ENCODE measurements around the gene AMBRA1.

AMBRA1 gene

DNA sequence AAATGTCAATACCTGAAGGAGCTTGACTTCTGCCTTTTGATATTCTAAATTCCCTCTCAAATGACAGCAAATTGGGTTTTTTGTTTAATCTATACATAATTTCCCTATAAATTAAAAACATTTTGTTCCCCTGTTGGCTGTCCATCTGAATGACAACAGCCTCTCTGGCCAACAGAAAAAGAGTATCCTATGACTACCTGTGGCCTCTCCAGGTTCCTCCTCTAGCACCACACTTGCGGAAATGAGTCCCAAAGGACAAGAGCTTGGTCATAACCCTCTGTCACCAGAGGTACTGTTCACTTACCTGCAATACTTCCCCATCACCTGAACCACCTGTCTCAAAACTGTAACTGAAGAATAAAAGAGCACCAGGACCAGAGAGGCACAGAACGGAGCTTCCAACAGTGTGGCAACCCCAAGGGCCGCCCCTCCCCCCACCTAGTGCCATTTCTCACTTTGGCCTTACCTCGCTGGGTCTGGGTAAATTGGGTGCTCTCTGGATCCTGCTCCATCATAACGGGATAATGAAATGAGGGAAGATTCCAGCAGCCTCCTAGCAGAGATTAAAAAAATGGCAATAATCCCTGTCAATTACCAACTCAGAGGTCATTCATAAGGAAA is 81.5 kb downstream of the AMBRA1 start:
- DNase-seq (ENCODE audit: low read depth in 2 of 2, low spot score in 1 of 2): no peak

DNA sequence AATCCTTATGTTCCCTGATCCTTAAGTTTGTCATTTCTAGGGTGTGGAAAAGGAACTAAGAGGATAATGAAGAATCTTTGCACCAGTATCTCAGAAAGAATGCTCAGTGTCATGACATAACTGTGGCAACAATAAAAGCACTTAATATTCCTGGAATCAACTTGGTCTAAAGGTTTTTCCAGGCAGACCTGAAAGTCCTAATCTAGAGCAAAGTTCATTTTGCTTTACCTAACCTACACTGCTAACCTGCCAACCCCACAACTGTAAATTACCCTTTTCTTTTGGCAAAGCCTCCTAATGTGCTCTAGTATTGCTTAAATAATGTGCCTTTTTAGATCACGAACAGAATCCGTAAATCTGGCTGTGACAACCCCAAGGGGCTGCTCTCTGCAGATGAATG is 82.5 kb downstream of the AMBRA1 start:
- no peak for DNase-seq (ENCODE audit: low read depth in 2 of 2, low spot score in 1 of 2)

DNA sequence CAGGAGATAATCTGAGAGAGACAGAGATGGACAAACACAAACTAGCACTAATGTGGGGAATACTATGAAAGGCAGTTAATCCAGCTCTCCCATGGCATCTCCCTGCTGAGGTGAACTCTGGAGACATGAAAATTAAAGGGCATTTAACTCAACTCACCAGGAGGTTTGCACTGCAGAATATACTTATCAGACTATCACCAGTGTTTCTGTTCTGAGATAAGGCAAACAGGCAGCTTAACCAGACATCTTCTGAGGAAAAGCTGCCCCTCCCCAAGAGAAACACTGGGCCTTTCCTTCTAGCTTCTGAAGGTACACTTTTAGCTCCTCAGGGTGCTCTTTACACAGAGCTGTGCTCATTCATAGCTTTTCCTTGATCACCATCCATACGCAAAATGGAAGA is 85.5 kb downstream of the AMBRA1 start:
- DNase-seq (ENCODE audit: low read depth in 2 of 2, low spot score in 1 of 2): no peak

DNA sequence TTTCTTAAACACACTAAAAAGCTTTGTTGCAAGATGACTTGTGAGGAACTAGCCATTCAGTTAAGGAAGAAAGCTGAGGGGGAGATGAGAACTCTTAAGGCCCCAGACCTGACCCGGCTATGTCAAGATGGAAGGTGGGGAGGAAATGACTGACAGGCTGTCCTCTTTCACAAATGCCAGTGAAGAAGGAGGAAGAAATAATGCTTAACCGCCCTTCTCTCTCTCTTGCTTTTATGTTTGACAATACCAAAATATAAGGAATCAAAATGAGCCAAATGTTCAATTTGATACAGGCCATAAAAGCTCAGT is 87.4 kb downstream of the AMBRA1 start:
- no peak for DNase-seq (ENCODE audit: low read depth in 2 of 2, low spot score in 1 of 2)

DNA sequence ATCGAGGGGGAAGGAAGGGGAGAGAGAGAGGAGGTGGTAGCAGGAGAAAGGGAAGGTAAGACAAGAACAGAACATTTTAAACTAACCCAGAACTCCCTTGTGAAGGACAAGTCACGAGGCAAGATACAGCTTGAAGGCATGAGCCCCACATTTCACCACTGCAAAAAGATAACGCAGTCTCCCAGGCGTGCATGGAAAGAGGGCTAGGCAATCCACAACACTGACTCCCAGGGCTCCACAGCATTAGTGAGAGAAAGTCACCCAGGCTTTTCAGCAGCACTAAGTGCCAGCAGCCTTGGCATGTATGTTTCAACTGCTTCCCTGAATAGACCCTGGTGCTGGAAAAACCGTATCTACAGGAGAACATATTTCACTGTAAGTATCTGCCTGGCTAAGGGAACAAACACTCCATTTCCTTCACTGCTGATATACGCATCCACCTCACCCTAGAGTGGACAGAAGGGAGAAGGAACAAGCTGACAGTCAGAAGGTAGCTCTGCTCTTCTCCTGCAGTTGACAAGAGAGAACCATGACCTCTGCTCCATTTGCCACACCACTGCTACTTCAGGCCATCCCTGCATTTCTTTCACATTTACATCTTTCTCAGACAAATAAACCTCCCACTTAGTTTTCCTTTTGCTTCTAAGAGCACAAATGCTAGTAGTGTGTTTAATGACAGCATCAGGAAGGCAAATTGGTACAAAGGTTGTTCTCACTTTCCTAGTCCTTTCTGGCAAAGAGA is 87.9 kb downstream of the AMBRA1 start:
- DNase-seq (ENCODE audit: low read depth in 2 of 2, low spot score in 1 of 2): no peak

DNA sequence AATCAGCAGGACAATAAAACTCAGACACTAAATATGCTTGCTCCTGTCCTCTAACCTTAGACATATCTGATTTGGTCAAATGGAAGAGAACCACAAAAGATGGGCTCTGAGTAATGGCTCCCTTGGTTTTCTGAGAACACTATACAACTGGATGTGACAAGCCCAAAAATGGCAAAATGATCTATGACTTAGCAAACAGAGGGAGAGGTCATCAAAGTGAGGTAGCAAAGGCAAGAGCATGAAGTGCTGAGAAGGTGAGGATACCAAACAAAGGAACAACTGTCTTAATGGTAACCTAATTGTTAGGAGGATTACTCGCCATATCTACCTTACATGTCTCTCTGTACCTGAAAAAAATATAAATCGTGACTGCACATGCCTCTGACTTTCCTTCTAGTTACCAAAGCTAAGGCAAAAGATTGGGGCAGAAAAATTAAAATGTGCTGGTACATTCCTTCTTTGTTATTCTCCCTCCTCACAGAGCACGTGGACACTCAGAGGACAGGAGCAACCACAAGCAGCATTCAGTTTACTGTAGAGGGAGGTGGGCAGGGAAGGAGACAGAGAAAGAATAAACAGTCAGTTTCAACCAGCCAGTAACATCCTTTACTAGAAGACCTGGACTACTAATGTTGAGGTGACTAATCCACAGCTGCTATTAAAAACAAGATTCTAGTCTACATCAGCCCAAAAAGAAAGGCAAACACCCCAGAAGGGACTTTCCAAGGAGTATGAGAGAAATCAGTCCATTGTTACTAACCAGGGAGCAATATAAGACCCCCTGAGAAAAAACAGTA is 88.8 kb downstream of the AMBRA1 start:
- no peak for DNase-seq (ENCODE audit: low read depth in 2 of 2, low spot score in 1 of 2)

DNA sequence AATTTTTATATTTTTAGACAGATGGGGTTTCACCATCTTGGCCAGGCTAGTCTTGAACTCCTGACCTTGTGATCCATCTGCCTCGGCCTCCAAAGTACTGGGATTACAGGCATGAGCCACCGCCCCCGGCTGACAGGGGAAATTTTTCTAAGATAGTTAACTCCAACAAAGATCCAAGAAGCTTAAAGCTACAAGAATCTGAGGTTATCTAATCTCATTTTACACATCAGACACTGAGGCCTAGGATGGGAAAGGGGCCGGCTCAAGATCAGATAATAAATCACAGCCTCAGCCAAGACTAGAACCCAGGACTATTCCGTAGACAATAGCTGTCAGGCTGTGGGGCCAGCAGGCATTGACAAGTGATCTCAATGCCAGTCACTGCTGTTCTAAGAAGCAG is 94.0 kb downstream of the AMBRA1 start:
- no peak for DNase-seq (ENCODE audit: low read depth in 2 of 2, low spot score in 1 of 2)

DNA sequence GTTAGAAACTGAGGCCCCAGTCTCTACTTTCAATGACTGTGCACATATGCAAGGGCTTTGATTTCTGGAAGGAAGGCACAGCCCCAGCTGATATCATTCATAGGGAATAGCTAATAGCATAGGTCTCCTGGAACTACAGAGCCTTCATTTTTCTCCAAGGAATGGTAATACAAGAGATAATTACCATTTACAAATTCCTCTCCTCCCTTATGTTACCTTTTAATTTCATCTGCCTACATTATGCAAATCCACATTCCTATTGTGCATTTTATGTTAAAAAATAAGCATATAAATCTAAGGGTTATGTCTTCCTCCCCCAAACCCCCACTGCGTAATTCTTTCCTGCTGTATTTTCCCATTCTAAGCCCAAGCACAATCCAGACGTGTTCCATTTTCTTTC is 94.9 kb downstream of the AMBRA1 start:
- DNase-seq (ENCODE audit: low read depth in 2 of 2, low spot score in 1 of 2): no peak

DNA sequence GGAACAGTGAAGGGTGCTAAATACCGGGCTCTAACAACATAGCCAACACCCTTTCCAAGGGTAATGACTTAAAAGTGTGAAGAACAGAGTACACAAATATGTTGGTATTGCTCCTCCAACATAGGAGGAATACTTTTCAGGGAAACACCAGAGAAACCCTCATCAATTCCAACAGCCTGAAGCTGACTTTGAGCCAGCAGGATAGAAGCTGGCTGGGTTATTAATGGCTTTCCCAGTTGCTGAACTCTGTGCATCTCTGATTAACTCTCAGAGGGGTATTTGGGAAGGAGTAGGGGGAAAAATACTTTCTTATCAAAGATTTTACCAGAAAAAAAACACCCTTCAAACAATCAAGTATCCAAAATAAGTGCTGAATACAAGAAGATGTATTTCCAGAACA is 95.6 kb downstream of the AMBRA1 start:
- DNase-seq (ENCODE audit: low read depth in 2 of 2, low spot score in 1 of 2): no peak

DNA sequence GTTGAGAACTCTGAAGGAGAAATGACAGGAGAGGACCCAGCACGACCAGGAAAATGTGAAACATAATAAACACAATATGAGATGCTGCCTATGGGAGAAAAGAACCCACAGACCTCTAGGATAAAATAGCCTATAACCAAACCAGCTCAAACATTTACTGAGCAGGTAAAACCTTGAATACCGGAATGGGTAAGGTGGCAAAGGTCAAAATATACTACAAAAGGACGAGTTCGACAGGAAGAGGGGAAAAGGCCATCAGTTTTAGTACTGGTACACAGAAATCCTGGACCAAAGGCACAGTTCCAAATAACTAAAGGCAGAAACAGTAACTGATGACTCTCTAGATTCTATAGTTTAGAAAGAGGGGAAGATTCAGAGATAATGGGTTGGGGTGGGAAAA is 96.3 kb downstream of the AMBRA1 start:
- DNase-seq (ENCODE audit: low read depth in 2 of 2, low spot score in 1 of 2): no peak

DNA sequence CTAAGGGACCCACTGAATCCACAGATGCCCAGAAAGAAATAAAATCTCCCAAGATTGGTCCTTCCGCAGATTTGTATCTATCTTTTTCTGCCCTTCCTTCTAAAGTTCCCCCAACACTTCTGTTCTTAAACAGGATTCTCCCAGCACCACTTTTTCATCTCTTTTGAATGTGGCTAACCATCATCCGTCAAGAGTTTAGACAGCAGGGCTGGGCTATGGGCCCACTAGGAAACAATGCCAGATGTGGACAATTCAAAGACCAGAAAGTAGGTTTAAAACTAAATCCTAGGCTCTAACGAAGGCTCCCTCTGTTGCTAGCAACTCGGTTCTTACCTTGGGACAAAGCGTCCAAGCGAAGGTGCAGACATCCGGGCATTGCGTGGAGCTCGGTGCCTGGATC is 100.0 kb downstream of the AMBRA1 start:
- no peak for DNase-seq (ENCODE audit: low read depth in 2 of 2, low spot score in 1 of 2)

DNA sequence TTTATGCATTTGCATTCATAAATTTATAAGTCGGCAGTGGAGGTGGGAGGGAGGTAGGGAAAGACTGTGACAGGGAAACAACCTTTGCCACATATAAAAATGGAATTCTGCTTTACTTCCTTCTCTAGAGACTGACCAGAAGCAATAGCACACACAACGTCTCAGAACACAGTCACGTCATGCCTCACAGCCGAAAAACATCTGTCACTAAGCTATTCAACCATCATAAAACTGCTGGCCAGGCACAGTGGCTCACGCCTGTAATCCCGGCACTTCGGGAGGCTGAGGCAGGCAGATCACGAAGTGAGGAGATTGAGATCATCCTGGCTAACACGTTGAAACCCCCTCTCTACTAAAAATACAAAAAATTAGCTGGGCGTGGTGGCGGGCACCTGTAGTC is 101.3 kb downstream of the AMBRA1 start:
- no peak for DNase-seq (ENCODE audit: low read depth in 2 of 2, low spot score in 1 of 2)

DNA sequence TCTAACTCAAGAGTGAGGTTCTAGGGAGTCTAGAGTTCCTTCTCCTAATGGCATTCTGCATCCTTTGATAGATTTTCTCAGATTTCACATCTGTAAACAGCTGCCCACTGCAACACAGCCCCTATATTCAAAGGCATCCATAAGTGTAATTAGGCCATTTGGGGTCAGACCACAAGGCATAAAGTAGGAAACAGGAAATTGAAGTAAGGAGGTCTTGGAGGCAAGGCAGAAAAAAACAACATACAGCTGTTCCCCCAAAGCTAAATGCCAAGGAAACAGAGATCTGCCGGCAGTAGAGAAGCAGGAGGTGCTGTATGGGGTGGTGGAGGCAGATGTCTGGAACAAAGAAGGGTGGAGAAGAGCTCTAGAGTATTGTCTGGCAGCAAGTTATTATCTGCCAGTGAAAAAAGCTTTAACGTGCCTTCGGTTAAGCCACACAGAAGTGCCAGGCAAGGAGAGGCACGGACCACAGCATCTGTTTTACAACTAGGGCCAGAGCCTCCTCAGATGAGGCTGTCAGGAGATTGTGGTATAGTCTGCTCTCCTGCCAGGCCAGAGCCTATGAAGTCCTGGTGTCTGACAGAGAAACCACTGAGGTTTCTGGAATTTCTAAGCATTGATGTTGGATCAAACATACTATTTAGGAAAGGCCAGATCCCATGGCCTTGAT is 102.0 kb downstream of the AMBRA1 start:
- DNase-seq (ENCODE audit: low read depth in 2 of 2, low spot score in 1 of 2): no peak

DNA sequence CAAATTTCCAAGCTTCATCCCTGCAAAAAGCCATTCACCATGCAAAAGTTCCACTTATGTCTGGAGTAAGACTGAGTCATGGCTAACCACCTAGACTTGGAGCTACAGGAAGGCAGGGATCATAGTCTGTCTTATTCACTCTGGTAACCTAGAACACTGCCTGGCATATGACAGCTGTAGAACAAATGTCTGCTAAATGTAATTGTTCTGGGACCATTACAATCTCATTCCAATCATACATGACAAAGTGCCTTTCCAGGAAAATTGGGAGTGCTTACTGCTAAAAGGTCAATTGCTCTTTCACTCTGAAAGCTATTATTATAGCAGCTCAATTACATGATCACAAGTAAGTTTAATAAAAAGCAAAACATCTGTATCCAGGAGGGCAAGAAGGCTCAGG is 103.2 kb downstream of the AMBRA1 start:
- no peak for DNase-seq (ENCODE audit: low read depth in 2 of 2, low spot score in 1 of 2)

DNA sequence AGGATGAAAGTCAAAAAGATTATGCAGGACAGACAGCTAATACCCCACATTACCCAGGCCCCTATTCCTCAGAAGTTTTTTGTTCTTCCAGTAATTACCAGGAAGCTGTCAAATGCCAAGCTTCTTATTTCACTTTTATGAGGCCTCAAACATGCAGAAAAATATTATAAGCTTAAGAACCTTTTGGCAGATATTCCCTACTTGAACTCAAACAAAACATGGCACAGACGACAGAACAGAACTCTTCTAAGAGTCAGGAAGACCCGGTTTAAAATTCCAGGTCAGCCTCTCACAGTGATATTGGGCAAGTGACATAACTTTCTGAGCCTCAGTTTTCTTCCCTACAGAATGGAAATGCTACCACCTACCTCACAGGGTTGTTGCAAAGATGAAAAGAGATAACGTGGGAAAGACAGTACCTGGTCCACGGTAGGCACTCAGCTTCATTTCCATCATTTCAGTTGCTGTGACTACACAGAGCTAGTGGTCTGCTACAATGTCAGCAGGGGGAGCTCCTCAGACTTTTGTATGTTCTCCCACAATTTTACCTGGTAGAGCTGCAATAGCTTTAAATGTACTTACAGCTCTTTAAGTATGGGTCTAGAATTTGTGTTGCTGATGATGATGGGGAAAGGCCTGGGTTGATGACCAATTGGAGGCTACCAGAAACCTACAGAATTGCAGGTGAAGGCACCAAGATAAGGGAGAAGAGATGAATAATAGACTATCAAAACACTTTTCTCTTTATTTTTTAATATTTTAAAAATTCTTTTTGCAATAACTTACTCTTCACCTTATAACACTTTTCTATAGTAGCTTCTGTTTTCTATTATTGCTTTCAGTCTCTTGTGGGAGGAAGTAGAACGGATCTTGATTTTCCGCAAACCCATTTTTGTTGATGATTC is 103.9 kb downstream of the AMBRA1 start:
- DNase-seq (ENCODE audit: low read depth in 2 of 2, low spot score in 1 of 2): no peak

DNA sequence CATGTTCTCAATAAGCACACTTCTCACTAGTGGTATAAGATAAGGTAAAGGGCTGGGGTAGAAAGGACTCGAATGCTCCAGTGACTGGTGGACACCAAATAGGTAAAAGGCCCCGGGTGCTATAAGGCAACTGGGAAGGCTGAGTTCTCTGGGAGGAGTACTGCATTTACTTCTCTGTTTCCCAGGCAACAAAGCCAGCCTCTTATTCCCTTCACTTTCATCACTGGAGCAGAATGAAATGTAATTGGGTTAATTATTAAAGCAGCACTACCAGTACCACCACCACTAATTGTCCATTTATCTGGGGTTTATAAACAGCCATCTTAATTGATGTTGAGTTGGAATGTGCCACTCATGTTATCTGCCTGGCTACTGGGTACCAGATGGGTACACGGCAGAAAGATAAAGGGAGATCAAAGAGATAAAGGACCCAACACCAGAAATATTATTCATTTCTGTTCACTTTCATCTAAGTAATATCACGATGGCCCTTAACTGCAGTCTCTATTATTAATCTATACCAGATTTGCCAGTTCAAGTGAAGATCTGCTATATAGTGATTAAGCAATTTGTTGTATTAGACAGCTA is 107.9 kb downstream of the AMBRA1 start:
- DNase-seq (ENCODE audit: low read depth in 2 of 2, low spot score in 1 of 2): no peak

DNA sequence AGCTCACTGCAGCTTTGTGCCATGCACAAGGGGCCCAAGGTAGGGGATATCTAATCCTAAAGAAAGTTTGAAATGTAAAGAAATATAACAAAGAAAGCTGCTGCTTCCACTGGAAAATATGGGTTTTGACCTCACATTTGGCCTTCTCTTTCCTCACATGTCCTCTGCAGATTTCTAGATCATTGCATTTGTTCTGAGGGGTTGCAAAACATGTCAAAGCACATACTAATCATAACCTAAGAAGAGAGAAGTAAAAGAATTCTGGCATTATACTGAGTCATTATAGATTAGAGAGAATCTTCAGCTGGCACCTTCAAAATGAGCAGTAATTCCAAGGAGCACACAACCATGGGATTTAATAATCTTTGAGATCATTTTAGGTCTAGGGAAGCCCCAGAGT is 109.7 kb downstream of the AMBRA1 start:
- DNase-seq (ENCODE audit: low read depth in 2 of 2, low spot score in 1 of 2): no peak

DNA sequence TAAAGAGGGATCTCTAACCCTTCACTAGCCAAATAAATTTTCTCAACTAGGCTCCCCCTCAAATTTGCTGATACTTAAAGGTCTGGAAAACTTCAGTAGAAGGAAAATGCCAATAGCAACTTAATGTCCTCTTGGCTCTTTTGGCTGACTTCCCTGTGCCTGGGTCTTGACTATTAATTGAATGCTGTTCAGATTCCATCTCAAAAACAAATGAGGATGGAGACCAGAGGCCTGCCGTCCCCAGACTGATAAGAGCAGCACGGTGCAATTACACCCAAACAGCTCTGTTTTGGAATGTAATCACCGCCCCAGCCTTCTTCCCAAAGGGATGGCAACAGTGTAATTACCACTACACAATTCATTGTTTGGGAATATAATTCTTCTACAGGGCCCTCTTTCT is 112.9 kb downstream of the AMBRA1 start:
- DNase-seq (ENCODE audit: low read depth in 2 of 2, low spot score in 1 of 2): no peak

DNA sequence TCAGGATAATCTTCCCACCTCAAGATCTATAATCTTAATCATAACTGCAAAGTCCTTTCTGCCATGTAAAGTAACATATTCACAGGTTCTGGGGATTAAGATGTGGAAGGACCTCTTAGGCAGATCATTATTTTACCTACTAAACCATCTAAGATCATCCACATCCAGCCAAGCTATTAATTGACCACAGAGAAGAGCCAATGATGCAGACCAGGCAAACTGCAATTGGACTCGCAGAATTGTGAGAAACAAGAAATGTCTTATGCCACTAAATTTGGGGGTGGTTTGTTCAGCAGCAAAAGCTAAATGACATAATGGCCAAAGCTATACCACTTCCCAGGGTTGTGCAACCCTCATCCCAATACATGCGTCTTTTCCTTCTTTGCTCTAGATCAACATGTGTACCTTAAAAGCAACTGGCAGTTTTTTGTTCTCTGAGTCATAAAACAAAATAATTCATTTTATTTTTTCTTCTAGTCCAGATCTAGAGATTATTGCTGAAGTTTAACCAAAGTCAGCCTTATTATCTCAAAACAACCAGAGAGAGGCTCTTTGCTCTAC is 113.6 kb downstream of the AMBRA1 start:
- DNase-seq (ENCODE audit: low read depth in 2 of 2, low spot score in 1 of 2): no peak

DNA sequence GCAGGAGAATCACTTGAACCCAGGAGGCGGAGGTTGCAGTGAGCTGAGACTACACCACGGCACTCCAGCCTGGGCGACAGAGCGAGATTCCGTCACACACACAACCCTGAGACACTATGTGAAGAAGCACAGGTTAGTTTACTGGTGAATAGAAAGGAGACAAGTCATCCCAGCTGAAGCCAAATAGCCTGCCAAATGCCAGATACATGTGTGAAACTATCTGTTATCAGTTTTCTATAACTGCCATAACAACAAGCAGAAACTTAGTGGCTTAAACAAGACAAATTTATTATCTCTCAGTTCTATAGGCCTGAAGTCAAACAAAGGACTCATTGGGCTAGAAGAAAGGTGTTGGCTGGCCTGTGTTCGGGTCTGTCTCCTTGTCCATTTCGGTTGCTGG is 114.2 kb downstream of the AMBRA1 start:
- DNase-seq (ENCODE audit: low read depth in 2 of 2, low spot score in 1 of 2): no peak

Measured in stimulated activated CD8-positive, alpha-beta memory T cell treated with anti-CD3 and anti-CD28 coated beads, Interleukin-4, amount 100 ng/mL, for 1 hour (primary cell).